Tibial nerve (tissue), 4 donors: ENCODE data around the gene KCNS3. TPM values are rescaled to one million over a fixed set of nuclear protein-coding genes. Genes with fewer than 3 reads are reported as not detected.

ENCODE experiments used
- DNase-seq, 2 donors: peaks; one replicate each; pipeline ENCODE4 v3.0.0-alpha.2; 2019; ENCODE audit warnings: low spot score in 2 of 2
- H3K27ac ChIP-seq, 4 donors: fragments of 200-600 bp; sonication (generic) in 3 of 4; one replicate each; pipeline ENCODE4 v1.5.1; 2017 to 2019; ENCODE audit warnings: mild to moderate bottlenecking in 1 of 4
- H3K27me3 ChIP-seq, 2 donors: fragments of 200-600 bp; sonication (generic) in 1 of 2; one replicate each; pipeline versions ENCODE4 v1.5.1 to v1.6.0; 2017 to 2019
- H3K36me3 ChIP-seq, 3 donors: fragments of 200-600 bp; sonication (generic); one replicate each; pipeline ENCODE4 v1.5.1; 2018 to 2019
- H3K4me1 ChIP-seq, 4 donors: fragments of 200-600 bp; sonication (generic) in 3 of 4; one replicate each; pipeline ENCODE4 v1.5.1; 2017 to 2019
- H3K4me3 ChIP-seq, 4 donors: fragments of 200-600 bp; sonication (generic) in 3 of 4; one replicate each; pipeline ENCODE4 v1.5.1; 2017 to 2019; ENCODE audit warnings: mild to moderate bottlenecking in 1 of 4, moderate library complexity in 1 of 4
- H3K9me3 ChIP-seq, 4 donors: fragments of 200-600 bp; sonication (generic) in 3 of 4; one replicate each; pipeline ENCODE4 v1.5.1; 2017 to 2019
- EP300 ChIP-seq, 2 donors: sonication (generic); formaldehyde crosslinking; IDR thresholded peaks; one replicate each; pipeline ENCODE4 v1.6.1; 2017; ENCODE audit warnings: antibody characterized with exemption in 2 of 2, mild to moderate bottlenecking in 1 of 2
- POLR2A ChIP-seq, 2 donors: fragments of 450-650 bp; IDR thresholded peaks; one replicate each; pipeline ENCODE4 v1.6.1; 2017; ENCODE audit warnings: antibody characterized with exemption in 2 of 2, mild to moderate bottlenecking in 2 of 2, moderate library complexity in 2 of 2
- WGBS, 2 donors: methylation state at CpG; one replicate each; pipeline ENCODE4 v1.1.5; 2018; 5-methylcytosine and 5-hydroxymethylcytosine counted together
- total RNA-seq, 4 donors: library from RNA; depleted of rRNA; stranded (reverse); fragments of >200 nt; gene quantifications; one replicate each; pipeline ENCODE4 v1.1.0, GENCODE V29; 2016
- TF ChIP-seq, protein P1 (sequence below), 5 experiments: fragments of 200-600 bp in 3 of 5; fragments of 450-650 bp in 2 of 5; sonication (generic) in 3 of 5; IDR thresholded peaks; one replicate each; pipeline ENCODE4 v1.5.1; 2016 to 2019; ENCODE audit warnings: antibody characterized with exemption in 5 of 5, mild to moderate bottlenecking in 3 of 5, moderate library complexity in 2 of 5

KCNS3 gene
- total RNA-seq, 4 donors from 2014 or later, result 9.6 to 24.3 (median 16.5) TPM

DNA sequence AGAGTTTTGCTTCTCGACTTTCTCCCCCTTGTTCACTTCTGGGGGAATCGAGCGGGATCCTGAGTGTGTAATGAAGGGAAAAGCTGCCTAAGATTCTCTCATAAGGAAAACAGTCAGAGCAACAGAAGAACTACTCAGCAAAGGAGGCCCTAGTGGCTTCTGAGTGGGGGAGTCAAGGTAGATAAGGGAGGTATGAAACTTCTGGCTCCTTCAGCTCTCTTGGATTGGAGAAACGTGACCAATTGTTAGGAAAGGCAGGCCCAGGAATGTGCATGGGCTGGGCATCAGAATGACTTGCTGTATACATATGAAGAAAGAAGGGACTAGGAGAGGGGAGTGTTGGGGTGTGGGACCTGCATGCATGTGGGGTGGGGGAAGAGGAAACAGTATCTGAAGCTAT, 73.1 kb downstream of the KCNS3 start:
- Histone ChIP-seq H3K4me3 (no peak overlapping the region), H3K36me3 (no peaks in the 10 kb centered on the region), H3K9me3 (peaks cover 0 to 7% (median 0%) of the 10 kb centered on the region in 4 donors), H3K27ac (no peak overlapping the region), H3K27me3 (no peaks in the 10 kb centered on the region), H3K4me1 (no peaks in the 10 kb centered on the region)
- TF ChIP-seq EP300 (IDR thresholded peaks at IDR 0.05) (no peak), POLR2A (IDR thresholded peaks at IDR 0.05) (no peak)
- TF ChIP-seq, protein P1, sequence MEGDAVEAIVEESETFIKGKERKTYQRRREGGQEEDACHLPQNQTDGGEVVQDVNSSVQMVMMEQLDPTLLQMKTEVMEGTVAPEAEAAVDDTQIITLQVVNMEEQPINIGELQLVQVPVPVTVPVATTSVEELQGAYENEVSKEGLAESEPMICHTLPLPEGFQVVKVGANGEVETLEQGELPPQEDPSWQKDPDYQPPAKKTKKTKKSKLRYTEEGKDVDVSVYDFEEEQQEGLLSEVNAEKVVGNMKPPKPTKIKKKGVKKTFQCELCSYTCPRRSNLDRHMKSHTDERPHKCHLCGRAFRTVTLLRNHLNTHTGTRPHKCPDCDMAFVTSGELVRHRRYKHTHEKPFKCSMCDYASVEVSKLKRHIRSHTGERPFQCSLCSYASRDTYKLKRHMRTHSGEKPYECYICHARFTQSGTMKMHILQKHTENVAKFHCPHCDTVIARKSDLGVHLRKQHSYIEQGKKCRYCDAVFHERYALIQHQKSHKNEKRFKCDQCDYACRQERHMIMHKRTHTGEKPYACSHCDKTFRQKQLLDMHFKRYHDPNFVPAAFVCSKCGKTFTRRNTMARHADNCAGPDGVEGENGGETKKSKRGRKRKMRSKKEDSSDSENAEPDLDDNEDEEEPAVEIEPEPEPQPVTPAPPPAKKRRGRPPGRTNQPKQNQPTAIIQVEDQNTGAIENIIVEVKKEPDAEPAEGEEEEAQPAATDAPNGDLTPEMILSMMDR (IDR thresholded peaks at IDR 0.05), result no peak
- DNase-seq, result no peak
- WGBS, 2 donors, result 88 to 92% methylated on average over 4 of the region's 4 CpGs

DNA sequence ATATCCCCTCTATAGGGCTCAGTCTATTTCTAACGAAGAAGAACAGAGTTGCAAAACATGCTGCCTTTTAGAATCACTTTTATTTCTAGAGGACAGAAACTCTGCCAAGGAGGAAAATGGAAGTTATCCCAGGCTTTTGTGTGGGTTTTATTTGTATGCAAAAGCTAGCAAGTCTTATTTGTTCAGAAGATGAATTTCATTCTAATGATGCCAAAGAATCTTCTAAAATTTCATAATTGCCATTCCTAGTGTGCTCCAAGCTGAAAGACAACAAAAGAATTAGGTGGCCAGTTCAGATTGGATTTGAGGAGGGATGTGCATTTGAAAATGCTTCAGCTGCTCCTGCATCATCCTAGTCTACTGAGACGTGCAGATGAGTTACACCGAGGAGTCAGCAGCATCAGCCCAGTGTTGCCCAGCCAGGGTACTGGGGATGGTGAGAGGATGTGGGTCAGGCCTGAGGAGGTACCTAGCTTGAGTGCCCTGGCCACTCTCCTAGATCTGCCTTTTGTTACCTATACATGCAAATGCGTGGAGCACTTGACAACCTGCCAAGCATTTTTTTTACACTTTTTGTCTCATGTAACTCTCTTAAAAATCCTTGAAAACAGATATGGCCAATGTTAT, 80.1 kb downstream of the KCNS3 start:
- Histone ChIP-seq H3K27me3 (no peaks in the 10 kb centered on the region), H3K27ac (no peak overlapping the region), H3K9me3 (no peaks in the 10 kb centered on the region), H3K4me1 (no peaks in the 10 kb centered on the region), H3K4me3 (no peak overlapping the region), H3K36me3 (no peaks in the 10 kb centered on the region)
- WGBS, 2 donors, result 58 to 68% methylated on average over 4 of the region's 4 CpGs
- TF ChIP-seq POLR2A (IDR thresholded peaks at IDR 0.05) (no peak), EP300 (IDR thresholded peaks at IDR 0.05) (no peak)
- TF ChIP-seq, protein P1 (IDR thresholded peaks at IDR 0.05), result no peak
- DNase-seq, result no peak

DNA sequence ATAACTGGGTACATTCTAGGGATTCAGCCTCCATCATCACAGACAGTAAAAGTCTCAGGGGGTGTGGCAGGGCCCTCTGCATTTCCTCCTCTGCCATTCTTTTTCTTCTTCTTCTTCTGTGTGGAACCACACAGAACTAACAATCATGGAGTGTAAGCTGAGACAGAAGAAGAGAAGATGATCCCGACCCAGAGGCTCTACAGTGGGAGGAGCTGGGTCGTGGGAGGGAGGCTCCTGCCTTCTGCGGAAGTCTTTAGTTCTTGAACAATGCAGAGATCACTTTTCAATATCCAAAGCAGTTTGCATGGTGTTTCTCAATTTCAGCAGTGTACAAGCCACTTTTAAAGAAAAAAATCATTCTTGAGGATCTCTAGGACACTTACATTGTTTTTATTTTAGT, 80.9 kb downstream of the KCNS3 start:
- WGBS, 2 donors, result 21 to 37% methylated on average over 3 of the region's 3 CpGs
- no peaks in the 10 kb centered on the region for H3K36me3 ChIP-seq
- H3K4me3 ChIP-seq, result no peak overlapping the region
- no peak for DNase-seq
- no peak overlapping the region for H3K27ac ChIP-seq
- H3K4me1 ChIP-seq, result no peaks in the 10 kb centered on the region
- H3K9me3 ChIP-seq, result no peaks in the 10 kb centered on the region
- TF ChIP-seq POLR2A (IDR thresholded peaks at IDR 0.05), result no peak
- TF ChIP-seq, protein P1 (IDR thresholded peaks at IDR 0.05), result no peak
- H3K27me3 ChIP-seq, result no peaks in the 10 kb centered on the region

DNA sequence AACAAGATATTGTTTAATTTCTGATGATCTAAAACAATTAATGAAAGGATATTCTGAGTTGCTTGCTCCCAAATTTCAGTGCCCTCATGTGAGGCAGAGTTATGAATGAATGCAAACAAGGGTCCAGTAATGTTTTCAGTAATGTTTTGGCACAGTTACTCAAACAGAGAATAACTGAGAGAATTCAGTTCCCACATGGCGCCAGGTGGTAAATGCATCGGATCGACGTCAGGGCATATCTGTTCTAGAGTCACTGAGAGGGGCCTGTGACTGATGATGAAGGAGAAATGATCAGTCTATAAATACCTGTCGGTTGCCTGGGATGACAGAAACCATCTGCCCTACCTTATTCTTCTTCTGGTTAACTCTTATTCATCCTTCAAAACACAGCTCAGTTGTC, 81.4 kb downstream of the KCNS3 start:
- TF ChIP-seq POLR2A (IDR thresholded peaks at IDR 0.05), result no peak
- TF ChIP-seq, protein P1 (IDR thresholded peaks at IDR 0.05), result no peak
- no peak for TF ChIP-seq EP300 (IDR thresholded peaks at IDR 0.05)
- H3K4me1 ChIP-seq, result no peaks in the 10 kb centered on the region
- H3K9me3 ChIP-seq, result no peaks in the 10 kb centered on the region

DNA sequence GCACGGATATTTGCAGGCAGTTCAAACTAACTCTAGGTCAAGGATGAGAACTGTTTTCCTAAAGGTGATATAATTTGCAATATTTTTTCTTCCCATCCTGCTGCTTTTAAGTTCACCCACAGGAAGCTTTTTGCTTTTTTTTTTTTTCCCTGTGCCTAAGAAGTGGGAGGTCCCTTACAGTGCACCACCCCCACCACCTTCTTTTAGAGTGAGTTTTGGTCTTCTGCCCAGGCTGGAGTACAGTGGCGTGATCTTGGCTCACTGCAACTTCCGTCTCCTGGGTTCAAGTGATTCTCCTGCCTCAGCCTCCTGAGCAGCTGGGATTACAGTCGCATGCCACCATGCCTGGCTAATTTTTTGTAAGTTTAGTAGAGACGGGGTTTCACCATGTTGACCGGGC, 82.5 kb downstream of the KCNS3 start:
- H3K4me1 ChIP-seq, result no peaks in the 10 kb centered on the region
- no peaks in the 10 kb centered on the region for H3K9me3 ChIP-seq
- no peak for DNase-seq
- no peak for TF ChIP-seq POLR2A (IDR thresholded peaks at IDR 0.05)
- TF ChIP-seq EP300 (IDR thresholded peaks at IDR 0.05), result no peak
- TF ChIP-seq, protein P1 (IDR thresholded peaks at IDR 0.05), result no peak
- 80 to 82% methylated on average over 6 of the region's 6 CpGs for WGBS, 2 donors
- no peak overlapping the region for H3K4me3 ChIP-seq
- no peaks in the 10 kb centered on the region for H3K27me3 ChIP-seq
- no peak overlapping the region for H3K27ac ChIP-seq
- no peaks in the 10 kb centered on the region for H3K36me3 ChIP-seq

More for the DNA sequence above, 81.4 kb downstream of the KCNS3 start:
- 84 to 87% methylated on average over 5 of the region's 5 CpGs for WGBS, 2 donors
- no peak for DNase-seq
- Histone ChIP-seq H3K4me3 (no peak overlapping the region), H3K27ac (no peak overlapping the region), H3K27me3 (no peaks in the 10 kb centered on the region), H3K36me3 (no peaks in the 10 kb centered on the region)
